ENCODE data around the gene SLC35F1. TPM values are rescaled to one million over a fixed set of nuclear protein-coding genes. Genes with fewer than 3 reads are reported as not detected.

Gene SLC35F1
- total and polyA plus RNA-seq, 9 of the 15 experiments (the other 6 are each of a cell fraction or from before 2014, with no cell fraction given): 0.03 to 0.06 TPM; not detected in 7

DNA sequence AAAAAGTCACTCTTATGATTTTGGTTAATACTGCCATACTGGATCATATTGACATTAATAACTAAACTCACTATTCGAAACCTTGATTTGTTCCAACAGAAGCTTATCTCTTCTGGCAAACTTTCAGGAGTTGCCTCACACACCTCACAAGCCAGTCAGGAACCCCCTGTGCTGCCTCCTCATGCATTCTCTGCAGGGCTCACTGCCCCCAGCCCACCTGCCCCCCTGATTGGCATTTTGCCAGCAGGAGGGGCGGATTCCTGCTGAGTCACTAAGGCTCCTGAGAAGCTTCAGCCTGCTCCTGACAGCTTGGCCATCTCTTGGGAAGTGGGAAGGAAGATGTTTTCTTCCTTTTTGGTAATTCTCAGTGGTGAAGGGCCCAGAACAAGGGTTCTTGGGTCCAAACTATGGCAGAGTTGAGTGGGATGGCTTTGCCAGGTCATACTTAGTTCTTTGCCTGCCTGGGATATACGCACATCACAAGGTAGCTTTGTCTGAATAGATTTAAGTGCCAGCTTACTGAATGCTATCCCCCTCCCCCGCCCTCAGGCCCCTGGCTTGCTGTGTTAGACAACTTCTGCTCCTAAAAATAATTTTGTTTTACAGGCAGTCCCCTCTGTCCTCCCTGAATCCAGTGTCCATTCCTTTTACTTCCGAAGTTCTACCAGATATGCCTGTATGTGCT lies 31.4 kb downstream of the SLC35F1 start:
- in situ Hi-C loops (cut with MboI) (no loop called here), intact Hi-C loops (cut with micrococcal nuclease) (no loop called here)
- 3% methylated on average over 4 of the region's 5 CpGs for WGBS (ENCODE audit: insufficient coverage, low coverage, missing lambda C conversion rate)
- peak; percentile 84 for TF ChIP-seq NFIC (IDR thresholded peaks at IDR 0.05)
- no peak for TF ChIP-seq SAP30 (IDR thresholded peaks at IDR 0.05; ENCODE audit: borderline replicate concordance, insufficient read depth, low read depth, low read length, poor library complexity, severe bottlenecking)
- CTCF ChIA-PET (ENCODE audit: low intra/inter-chr PET ratio): no interaction called here
- H4K20me1 ChIP-seq (replicated peaks; ENCODE audit: control insufficient read depth, insufficient read depth, low read length): no peaks in the 10 kb centered on the region
- H3K9ac ChIP-seq (ENCODE audit: insufficient read depth in 1 of 2, low read depth in 2 of 2, low read length in 2 of 2): no peak overlapping the region
- H3K36me3 ChIP-seq (ENCODE audit: control insufficient read depth, insufficient read depth, low read length): no peaks in the 10 kb centered on the region
- H3K79me2 ChIP-seq (ENCODE audit: control insufficient read depth, insufficient read depth, low read length): no peaks in the 10 kb centered on the region
- no peak overlapping the region for H2AFZ ChIP-seq (ENCODE audit: low read depth, low read length)
- H3K4me3 ChIP-seq: no peak overlapping the region
- no peaks in the 10 kb centered on the region for H3K9me1 ChIP-seq (ENCODE audit: control insufficient read depth, insufficient read depth, low read length)
- POLR2A ChIA-PET: interaction anchor here (0.6 kb wide), 1 partner anchor 15 kb away, joined by 4 read pairs; no protein-coding TSS in a partner anchor
- H3K27me3 ChIP-seq (ENCODE audit: control insufficient read depth in 2 of 2, insufficient read depth in 2 of 2, low read length in 2 of 2): no peaks in the 10 kb centered on the region
- H3K4me1 ChIP-seq (replicated peaks in 1 of 2; ENCODE audit: control insufficient read depth in 2 of 2, insufficient read depth in 2 of 2, low read length in 2 of 2): no peaks in the 10 kb centered on the region
- H3K27ac ChIP-seq (ENCODE audit: extremely low read depth, low read depth, low read length): no peak overlapping the region
- DNase-seq (ENCODE audit: extremely low read depth in 1 of 4, low spot score in 3 of 4) (no peak), FAIRE-seq (no peak), ATAC-seq (no peak)
- H3K4me2 ChIP-seq (ENCODE audit: insufficient read depth, low read length): no peak overlapping the region
- BruUV-seq (replicated peaks): no TSS peak
- H3K9me3 ChIP-seq (replicated peaks; ENCODE audit: control insufficient read depth, insufficient read depth, low read depth, low read length): no peaks in the 10 kb centered on the region

DNA sequence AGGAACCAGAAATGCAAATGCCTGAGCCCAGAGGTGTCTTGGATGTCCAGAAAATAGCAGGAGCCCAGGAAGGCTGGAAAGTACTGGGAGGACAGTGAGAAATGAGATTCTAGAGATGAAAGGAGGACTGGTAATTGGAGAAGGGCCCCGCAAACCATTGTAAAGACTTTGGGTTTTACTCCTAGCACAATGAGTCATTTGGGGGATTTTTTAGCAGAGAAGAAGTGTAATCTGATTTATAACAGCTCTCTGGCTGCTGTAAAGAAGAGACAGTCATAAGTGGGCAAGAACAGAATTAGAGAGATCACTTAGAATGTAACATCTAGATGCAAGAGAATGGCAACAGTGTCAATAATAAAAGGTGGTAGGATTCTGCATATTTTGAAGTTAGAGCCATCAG lies 40.2 kb downstream of the SLC35F1 start:
- WGBS (ENCODE audit: insufficient coverage, low coverage, missing lambda C conversion rate): 0% methylated on average over 1 of the region's 1 CpG
- POLR2A ChIA-PET: no interaction called here
- in situ Hi-C loops (cut with MboI): no loop called here
- intact Hi-C loops (cut with micrococcal nuclease): no loop called here
- Histone ChIP-seq H3K4me3 (no peak overlapping the region), H3K36me3 (ENCODE audit: control insufficient read depth, insufficient read depth, low read length) (no peaks in the 10 kb centered on the region), H3K9me3 (replicated peaks; ENCODE audit: control insufficient read depth, insufficient read depth, low read depth, low read length) (no peaks in the 10 kb centered on the region; the same call in 1 of the 2 replicates), H3K27ac (ENCODE audit: extremely low read depth, low read depth, low read length) (no peak overlapping the region), H3K4me1 (replicated peaks in 1 of 2; ENCODE audit: control insufficient read depth in 2 of 2, insufficient read depth in 2 of 2, low read length in 2 of 2) (no peaks in the 10 kb centered on the region), H3K27me3 (ENCODE audit: control insufficient read depth in 2 of 2, insufficient read depth in 2 of 2, low read length in 2 of 2) (no peaks in the 10 kb centered on the region), H3K9ac (ENCODE audit: insufficient read depth in 1 of 2, low read depth in 2 of 2, low read length in 2 of 2) (no peak overlapping the region), H3K4me2 (ENCODE audit: insufficient read depth, low read length) (no peak overlapping the region), H4K20me1 (replicated peaks; ENCODE audit: control insufficient read depth, insufficient read depth, low read length) (no peaks in the 10 kb centered on the region), H3K9me1 (ENCODE audit: control insufficient read depth, insufficient read depth, low read length) (no peaks in the 10 kb centered on the region), H2AFZ (ENCODE audit: low read depth, low read length) (no peak overlapping the region), H3K79me2 (ENCODE audit: control insufficient read depth, insufficient read depth, low read length) (no peaks in the 10 kb centered on the region)
- CTCF ChIA-PET (ENCODE audit: low intra/inter-chr PET ratio): no interaction called here
- ATAC-seq (no peak), DNase-seq (ENCODE audit: extremely low read depth in 1 of 4, low spot score in 3 of 4) (no peak), FAIRE-seq (no peak)
- no TSS peak for BruUV-seq (replicated peaks)
- no peak for TF ChIP-seq ZEB2 (IDR thresholded peaks at IDR 0.05)
- TF ChIP-seq, protein P1, sequence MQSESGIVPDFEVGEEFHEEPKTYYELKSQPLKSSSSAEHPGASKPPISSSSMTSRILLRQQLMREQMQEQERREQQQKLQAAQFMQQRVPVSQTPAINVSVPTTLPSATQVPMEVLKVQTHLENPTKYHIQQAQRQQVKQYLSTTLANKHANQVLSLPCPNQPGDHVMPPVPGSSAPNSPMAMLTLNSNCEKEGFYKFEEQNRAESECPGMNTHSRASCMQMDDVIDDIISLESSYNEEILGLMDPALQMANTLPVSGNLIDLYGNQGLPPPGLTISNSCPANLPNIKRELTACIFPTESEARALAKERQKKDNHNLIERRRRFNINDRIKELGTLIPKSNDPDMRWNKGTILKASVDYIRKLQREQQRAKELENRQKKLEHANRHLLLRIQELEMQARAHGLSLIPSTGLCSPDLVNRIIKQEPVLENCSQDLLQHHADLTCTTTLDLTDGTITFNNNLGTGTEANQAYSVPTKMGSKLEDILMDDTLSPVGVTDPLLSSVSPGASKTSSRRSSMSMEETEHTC (IDR thresholded peaks at IDR 0.05): no peak
- TF ChIP-seq, protein P2, sequence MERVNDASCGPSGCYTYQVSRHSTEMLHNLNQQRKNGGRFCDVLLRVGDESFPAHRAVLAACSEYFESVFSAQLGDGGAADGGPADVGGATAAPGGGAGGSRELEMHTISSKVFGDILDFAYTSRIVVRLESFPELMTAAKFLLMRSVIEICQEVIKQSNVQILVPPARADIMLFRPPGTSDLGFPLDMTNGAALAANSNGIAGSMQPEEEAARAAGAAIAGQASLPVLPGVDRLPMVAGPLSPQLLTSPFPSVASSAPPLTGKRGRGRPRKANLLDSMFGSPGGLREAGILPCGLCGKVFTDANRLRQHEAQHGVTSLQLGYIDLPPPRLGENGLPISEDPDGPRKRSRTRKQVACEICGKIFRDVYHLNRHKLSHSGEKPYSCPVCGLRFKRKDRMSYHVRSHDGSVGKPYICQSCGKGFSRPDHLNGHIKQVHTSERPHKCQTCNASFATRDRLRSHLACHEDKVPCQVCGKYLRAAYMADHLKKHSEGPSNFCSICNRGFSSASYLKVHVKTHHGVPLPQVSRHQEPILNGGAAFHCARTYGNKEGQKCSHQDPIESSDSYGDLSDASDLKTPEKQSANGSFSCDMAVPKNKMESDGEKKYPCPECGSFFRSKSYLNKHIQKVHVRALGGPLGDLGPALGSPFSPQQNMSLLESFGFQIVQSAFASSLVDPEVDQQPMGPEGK (CRISPR knock-in tag; IDR thresholded peaks at IDR 0.05; ENCODE audit: borderline replicate concordance): no peak
- TF ChIP-seq, protein P3, sequence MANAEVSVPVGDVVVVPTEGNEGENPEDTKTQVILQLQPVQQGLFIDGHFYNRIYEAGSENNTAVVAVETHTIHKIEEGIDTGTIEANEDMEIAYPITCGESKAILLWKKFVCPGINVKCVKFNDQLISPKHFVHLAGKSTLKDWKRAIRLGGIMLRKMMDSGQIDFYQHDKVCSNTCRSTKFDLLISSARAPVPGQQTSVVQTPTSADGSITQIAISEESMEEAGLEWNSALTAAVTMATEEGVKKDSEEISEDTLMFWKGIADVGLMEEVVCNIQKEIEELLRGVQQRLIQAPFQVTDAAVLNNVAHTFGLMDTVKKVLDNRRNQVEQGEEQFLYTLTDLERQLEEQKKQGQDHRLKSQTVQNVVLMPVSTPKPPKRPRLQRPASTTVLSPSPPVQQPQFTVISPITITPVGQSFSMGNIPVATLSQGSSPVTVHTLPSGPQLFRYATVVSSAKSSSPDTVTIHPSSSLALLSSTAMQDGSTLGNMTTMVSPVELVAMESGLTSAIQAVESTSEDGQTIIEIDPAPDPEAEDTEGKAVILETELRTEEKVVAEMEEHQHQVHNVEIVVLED (CRISPR knock-in tag; IDR thresholded peaks at IDR 0.05): no peak
- no peak for TF ChIP-seq DIDO1 (tag; IDR thresholded peaks at IDR 0.05; ENCODE audit: low read depth)
- TF ChIP-seq NFE2 (IDR thresholded peaks at IDR 0.05; ENCODE audit: low read depth): no peak
